PC-9 (cell line): ENCODE results near the gene GLYATL1.

ENCODE experiments used
- EZH2 ChIP-seq: fragments of 200-600 bp; sonication (generic); IDR thresholded peaks from 2 replicates; pipeline ENCODE4 v1.8.0; 2017; ENCODE audit warnings: antibody characterized with exemption, low read depth
- TF ChIP-seq, protein P1 (sequence below): fragments of 200-600 bp; sonication (generic); conservative IDR thresholded peaks from 2 replicates; pipeline ENCODE4 v1.6.1; 2017; ENCODE audit warnings: mixed run types, antibody characterized with exemption, mild to moderate bottlenecking, moderate library complexity

DNA sequence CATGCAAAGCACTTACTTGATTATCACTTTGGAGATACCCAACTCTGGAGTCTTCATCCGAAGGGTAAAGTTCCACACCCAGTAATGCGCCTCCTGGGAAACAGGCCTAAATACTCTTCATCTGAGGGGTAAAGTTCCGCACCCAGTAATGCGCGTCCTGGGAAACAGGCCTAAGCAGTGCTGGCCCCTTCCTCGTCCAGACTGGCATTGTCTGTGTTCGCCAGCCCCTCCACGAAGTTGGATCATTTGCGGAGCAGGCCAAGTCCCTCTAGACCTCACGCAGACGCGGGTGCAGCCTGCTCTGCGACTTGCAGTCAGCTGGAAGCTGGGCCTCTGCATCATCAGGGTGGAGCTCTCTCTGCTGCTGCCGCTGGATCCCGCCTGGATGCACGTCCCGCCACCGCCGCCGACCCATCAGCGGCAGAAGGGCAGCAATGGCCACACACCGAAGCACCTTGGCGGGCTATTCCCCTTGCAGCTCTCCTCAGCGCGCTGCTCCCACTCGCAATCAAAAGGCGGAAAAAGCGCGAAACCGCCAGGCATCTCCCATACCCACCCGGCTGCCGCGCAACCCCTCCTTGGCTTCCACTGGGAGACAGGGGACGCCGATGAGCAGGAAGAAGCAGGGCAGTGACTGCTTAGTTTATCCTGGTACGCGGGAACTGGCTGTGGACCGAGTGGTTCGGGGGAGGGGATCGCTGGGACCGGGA is 34.1 kb upstream of the GLYATL1 start:
- TF ChIP-seq, protein P1, sequence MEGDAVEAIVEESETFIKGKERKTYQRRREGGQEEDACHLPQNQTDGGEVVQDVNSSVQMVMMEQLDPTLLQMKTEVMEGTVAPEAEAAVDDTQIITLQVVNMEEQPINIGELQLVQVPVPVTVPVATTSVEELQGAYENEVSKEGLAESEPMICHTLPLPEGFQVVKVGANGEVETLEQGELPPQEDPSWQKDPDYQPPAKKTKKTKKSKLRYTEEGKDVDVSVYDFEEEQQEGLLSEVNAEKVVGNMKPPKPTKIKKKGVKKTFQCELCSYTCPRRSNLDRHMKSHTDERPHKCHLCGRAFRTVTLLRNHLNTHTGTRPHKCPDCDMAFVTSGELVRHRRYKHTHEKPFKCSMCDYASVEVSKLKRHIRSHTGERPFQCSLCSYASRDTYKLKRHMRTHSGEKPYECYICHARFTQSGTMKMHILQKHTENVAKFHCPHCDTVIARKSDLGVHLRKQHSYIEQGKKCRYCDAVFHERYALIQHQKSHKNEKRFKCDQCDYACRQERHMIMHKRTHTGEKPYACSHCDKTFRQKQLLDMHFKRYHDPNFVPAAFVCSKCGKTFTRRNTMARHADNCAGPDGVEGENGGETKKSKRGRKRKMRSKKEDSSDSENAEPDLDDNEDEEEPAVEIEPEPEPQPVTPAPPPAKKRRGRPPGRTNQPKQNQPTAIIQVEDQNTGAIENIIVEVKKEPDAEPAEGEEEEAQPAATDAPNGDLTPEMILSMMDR = no peak
- no peak for TF ChIP-seq EZH2
